ENCODE results near the gene PRTFDC1.

- TF ChIP-seq CTCF (IDR thresholded peaks at IDR 0.05) = no peak
- TF ChIP-seq POLR2AphosphoS5 (IDR thresholded peaks at IDR 0.05) = no peak
Measured at GRCh38 chr10:24958091-24958720, 5.8 kb upstream of the PRTFDC1 start.
